IPS DF 4.7 (cell line): ENCODE data around the gene PRRT1B.
"Not testable (repeated sequence)": the region's sequence is repeated elsewhere in the genome, so short reads cannot be mapped to it uniquely, and the experiment has no call there.

Experiments
- DNase-seq: peaks from one replicate; pipeline ENCODE4 v3.0.0-alpha.2; 2013; ENCODE audit warnings: low spot score; ENCODE audit errors: extremely low read depth

PRRT1B gene

DNA sequence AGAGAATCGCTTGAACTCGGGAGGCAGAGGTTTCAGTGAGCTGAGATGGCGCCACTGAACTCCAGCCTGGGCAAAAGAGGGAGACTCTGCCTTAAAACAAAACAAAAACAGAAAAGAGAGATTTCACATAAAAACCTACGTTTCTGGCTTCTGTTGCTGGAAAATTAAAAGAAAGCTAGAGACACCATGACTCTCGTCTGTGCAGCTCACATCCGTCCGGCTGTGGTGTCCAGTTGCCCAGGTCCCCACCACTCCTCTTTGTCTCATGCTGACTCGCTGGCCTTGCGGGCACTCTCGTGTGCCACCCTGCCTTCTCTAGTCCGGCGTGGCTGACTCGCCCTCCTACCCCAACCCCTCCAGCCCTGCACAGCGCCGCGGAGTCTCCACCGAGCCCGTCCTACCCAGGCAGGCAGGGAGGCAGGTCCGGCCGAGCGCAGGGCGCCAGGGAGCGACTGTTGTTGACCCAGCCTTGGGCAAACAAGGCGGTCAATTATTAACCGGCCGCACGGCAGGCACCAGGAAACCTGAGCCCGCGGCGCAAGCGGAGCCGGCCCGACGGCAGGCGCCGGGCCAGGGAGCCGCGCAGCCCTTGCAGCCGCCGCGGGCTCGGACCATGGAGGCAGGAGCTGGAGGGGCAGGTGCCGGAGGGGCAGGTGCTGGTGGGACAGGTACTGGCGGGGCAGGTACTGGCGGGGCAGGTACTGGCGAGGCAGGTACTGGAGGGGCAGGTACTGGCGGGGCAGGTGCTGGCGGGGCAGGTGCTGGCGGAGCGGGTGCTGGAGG, at the start of gene PRRT1B:
TSS of gene PRRT1B (plus strand) at position 521 of the 783 bp plus-strand sequence. CDS start at position 614, 93 bp downstream.
- DNase-seq, result no peak

DNA sequence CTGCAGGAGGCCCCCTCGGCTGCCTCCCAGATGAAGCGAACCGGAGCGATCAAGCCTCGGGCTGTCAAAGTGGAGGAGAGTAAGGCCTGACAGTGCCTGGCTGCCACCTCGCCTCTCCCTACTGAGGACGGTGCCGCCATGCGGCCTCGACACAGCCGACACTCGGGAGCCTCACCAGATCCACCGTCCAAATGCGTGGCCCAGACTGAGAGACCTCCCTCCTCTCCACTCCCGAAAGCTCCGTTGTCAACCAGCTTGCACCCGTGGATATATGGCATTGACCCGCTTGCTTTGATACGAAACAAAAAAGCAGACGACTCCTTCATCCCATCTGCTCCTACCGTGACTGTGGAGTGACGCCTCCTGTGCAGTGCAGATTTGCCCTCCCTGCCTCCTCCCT, 49.5 kb upstream of the PRRT1B start:
- no peak for DNase-seq

DNA sequence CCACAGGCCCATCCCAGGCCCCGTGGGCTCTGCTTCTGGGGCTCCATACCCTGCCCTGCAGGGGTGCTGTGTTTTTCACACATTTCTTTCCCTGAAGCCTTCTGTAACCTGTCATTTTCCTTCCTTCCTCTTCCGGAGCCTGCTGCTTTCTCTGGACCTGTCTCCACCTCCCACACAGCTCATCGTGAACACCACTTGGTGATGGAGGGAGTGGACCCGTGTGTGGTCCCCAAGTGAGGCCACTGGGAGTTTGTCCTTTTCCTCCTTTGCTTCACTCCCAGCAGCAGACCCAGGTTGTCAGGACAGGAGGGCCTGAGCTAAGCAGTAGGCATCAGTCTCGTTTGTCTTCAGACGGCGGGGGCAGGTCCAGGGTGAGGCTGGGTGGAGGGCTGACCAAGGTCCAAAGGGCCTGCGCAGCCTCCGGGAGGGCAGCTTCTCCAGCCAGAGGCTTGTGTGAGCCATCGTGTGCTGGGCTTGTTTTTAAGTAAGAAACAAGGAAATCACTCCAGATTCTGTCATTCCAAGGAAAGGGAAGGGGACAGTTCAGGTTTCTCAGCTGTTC, 48.4 kb upstream of the PRRT1B start:
- DNase-seq, result no peak

DNA sequence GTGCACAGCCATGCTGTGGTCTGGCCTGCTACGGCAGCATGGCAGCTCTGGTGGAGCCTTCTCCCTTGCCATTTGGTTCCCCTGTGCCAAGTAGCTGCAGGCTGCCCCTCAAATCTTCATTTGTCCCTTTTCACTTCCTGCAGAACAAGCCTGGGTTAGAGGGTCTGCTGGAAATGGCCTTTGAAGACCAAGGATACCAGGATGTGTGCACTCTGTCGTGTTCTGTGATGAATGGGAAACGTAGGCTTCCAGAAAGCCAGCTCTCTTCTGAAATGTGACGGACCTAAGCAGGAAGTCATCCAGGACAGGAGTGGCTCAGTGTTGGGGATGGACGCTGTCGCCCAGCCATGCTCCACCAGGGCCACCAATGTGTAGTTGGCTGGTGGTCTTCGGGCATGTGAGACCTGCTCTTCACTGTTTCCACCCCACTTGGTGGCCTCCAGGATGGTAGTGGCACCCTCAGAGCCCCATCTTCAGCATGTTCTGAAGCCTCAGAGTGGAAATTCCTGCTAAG, 46.0 kb upstream of the PRRT1B start:
- DNase-seq, result no peak

DNA sequence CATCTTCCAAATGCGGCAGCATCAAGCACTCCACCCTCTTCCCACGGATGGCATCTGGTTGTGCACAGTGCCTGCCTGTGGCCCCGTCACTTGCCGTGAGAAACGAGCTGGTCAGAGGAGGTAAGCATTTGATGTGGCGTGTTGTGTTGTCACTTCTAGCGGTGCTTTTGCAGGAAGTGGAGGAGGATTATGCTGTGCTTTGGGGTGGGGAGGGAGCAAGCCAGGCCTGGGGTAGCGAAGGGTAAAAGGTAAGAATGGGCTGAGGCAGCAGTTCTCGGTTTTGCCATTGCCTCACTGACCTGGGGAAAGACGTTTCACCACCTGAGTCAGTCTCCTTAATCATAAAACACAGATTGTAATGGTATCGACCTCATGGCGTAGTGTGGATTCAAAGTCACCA, 44.9 kb upstream of the PRRT1B start:
- no peak for DNase-seq

DNA sequence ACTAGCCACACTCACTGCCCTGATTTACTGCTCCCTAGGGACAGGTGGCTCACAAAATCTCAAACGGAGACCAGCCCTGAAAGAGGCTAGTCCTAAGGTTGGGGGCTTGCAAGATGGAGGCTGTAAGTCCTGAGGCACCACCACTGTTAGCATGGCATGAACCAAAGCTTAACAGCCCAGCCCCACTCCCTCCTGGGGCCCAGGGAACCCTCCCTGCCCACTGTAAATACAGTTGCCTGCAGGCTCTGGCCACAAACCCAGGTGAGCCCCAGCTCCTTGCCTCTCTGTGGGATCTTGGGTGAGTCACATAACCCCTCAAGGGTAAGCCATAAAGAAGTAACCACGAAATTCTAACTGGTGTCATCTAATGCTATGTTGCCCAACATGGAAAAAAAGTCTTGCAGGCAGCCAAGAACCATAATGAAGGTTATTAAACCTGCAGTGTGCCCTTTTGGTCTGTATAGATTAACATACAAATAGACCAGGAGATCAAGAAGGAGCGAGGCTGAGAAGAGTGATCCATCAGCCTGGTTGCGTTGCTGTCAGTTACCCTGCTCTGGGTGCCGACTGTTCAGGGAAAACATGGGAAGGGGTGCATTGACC, 44.3 kb upstream of the PRRT1B start:
- no peak for DNase-seq

DNA sequence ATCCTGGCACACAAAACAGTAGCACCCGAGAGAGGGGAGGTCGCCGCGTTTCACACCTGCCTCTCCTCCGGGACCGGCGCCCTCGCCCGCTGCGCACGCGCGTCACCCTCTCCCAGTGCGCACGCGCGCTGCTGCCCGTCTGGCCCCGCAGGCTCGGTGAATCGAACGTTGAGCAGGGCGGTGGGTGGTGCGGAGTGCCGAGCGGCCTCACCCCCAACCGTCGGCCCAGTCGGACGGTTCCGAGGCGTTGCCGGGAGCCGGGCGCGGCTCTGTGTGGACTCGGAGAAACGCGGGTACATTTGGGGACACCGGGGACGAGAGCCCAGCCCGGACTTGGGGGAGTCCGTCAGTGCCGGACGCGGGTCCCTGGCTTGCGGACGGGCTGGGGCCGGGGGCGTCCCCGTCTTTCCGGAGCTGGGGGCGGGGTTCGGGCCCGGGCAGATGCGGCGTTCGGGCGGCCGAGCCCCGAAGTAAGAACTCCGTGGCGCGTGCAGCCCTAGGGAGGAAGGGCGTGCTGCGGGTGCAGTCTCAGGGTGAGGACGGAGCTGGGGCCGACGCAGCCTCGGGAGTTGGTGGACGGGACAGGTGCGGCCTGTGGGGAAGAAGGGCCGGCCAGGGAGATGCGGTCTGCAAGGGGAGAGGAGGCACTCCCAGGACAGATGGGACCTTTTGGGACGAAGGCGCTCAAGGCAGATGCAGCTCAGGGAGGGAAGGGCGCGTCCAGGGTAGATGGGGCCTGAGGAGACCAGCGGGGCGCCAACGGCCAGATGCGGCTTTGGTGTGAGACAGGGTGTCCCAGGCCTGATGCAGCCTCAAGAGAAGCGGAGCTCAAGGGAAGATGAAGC, 42.3 kb upstream of the PRRT1B start, which contains the start of gene POMT1:
TSS of gene POMT1 (plus strand) at position 138 of the 845 bp plus-strand sequence. CDS start 1,301 bp downstream, outside the sequence.
- DNase-seq, result peak; percentile 46

DNA sequence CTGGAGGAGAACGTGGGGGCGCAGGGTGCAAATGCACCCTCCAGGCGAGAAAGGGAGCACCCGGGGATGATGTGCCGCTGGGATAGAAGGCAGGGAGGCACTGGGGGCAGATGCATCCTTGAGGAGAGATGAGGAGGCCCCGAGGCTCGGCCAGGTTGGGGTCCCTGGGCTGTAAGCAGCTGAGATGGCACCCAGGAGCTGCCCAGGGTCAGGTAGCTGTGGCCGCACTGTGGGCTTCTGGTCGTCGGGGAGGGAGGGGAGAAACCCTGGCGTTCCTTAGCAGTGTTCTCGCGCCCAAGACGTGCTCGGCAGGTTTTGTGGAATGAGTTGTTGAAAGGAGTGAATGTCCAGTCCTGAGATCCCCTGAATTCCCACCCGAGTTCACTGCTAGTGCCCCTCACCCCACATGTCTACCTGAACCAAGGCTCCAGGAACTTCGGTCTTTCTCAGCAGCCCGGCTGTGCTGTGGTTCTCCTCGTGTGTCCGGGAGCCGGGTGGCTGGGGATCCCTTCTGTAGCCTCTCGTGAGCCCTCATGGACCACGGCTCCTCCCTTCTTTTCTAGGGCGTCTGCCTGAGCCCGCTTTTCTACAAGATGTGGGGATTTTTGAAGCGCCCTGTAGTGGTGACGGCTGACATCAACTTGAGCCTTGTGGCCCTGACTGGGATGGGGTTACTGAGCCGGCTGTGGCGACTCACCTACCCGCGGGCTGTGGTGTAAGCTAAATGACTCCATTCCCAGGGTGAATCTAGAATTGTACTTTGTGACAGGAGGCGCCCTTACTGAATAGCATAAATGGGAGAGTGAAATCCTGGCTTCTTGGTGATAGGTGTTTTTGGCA, 41.5 kb upstream of the PRRT1B start:
- no peak for DNase-seq

DNA sequence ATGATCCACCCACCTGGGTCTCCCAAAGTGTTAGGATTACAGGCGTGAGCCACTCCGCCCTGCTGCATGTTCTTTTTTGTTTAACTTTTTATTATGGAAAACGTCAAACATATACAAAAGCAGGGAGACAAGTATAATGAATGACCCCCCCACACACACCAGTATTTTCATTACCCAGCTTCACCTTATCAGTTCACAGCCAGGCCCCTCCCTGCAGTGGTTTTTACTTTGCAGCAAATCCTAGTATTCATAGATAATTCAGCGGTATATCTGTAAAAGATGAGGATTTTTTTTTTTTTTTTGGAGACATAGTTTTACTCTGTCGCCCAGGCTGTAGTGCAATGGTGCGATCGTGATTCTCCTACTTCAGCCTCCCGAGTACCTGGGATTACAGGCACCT, 40.3 kb upstream of the PRRT1B start:
- no peak for DNase-seq

DNA sequence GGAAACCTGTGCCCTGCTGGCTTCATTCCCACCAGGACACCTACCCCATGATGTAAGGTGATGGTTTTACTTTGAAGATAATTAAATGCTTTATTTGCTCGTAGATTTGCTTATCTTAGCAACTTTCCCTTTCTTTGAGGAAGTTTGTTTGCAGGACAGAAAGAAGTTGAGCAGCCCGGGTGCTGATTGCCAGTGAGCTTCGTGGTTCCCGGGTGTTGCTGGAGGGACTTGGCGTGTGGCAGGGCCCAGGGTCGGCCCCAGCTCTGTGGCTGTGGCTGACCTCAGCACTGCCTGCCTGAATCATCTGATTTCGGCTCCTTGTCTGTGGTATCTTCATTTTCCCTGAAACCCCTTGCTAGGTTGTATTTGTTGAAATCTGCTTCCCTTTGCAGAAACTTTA, 33.9 kb upstream of the PRRT1B start:
- no peak for DNase-seq

DNA sequence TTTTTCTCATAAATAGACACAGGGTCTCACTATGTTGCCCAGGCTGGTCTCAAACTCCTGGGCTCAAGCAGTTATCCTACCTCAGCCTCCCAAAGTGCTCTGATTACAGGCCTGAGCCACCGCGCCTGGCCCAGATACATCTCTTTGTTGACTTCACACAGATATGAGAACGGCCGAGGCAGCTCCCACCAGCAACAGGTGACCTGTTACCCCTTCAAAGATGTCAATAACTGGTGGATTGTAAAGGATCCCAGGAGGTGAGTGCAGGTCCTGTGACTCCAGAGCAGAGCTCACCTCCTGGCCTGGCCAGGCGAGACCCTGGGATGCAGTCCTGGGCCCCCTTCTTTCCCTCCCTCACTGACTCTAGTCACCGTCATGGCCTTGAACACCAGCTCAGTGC, 33.4 kb upstream of the PRRT1B start:
- no peak for DNase-seq

DNA sequence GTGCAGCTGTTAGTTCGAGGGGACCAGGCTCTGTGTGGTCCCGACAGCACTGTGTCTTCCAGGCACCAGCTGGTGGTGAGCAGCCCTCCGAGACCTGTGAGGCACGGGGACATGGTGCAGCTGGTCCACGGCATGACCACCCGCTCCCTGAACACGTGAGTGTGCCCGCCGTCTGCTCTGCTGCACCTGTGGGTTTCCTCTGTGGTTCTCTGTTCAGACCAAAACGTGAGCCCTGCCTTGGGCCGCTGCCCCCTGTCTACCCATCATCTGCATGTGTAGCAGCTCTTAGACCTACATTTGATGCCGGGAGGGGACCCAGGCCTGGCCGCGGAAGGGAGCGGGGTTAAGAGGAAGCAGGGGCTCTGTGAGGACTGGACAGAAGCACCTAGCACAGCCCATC, 32.1 kb upstream of the PRRT1B start:
- no peak for DNase-seq

DNA sequence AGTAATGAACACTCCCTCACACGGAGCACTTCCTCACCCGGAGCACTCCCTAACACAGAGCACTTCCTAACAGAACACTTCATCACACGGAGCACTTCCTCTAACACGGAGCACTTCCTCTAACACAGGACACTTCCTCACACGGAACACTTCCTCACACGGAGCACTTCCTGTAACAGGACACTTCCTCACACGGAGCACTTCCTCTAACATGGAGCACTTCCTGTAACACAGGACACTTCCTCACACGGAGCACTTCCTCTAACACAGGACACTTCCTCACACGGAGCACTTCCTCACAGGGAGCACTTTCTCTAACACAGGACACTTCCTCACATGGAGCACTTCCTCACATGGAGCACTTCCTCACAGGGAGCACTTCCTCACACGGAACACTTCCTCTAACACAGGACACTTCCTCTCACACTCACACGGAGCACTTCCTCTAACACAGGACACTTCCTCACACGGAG, 29.7 kb upstream of the PRRT1B start:
- DNase-seq, result not testable (repeated sequence)

DNA sequence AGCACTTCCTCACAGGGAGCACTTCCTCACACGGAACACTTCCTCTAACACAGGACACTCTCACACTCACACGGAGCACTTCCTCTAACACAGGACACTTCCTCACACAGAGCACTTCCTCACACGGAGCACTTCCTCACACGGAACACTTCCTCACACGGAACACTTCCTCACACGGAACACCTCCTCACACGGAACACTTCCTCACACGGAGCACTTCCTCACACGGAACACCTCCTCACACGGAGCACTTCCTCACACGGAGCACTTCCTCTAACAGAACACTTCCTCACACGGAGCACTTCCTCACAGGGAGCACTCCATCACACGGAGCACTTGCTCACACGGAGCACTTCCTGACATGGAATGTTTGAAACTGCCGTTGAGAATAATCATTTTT, 29.2 kb upstream of the PRRT1B start:
- DNase-seq, result no peak

DNA sequence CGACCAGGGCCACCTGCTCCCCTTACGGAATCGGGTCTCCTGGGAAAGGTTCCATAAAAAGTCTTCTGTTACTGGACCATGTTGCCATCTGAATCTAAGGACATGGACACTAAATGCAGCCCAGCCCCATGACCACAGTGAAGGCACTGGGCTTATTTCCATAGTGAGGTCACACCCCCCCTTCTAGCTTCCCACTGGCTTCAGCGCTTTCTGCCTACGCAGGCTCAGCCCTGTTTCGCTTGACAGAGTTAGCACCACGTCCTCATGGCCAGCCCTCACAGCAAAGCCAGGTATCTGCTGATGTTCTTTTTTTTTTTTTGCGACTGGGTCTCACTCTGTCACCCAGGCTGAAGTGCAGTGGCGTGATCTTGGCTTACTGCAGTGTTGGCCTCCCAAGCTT, 28.4 kb upstream of the PRRT1B start:
- DNase-seq, result no peak

DNA sequence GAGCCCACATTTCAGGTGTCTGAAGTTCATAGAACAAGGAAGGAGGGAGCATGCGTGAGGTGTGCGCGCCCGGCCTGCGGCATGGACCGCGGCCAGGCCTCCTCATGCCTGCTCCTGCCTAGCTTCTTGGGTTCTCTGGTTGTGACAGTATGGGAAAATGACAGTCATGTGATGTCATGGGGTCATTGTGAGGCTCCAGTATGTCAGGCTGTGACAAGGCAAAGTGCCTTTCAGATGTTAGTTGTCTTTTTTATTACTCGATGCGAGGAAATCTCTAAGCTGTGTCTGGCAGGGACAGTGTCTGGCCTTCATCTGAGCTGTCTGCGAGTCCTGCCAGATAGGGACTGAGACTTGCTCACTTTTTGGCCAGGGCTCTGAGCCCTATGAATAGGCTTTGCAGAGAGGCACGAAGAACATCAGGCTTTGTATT, 27.5 kb upstream of the PRRT1B start:
- no peak for DNase-seq

DNA sequence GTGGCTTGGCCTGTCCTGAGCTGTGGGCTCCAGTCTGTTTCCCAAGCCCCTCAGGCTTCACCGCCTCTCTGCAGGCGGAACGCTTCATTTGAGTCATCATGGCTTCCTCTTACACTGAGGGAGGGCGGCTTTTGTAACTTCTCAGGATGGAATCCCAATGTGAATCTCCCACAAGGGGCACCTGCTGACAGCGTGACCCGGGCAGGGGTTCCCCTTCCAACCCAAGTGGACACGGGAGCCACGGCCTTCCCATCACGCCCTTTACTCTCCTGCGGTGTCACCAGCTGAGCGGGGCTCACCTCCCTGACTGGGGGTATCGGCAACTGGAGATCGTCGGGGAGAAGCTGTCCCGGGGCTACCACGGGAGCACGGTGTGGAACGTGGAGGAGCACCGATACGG, 26.8 kb upstream of the PRRT1B start:
- no peak for DNase-seq

DNA sequence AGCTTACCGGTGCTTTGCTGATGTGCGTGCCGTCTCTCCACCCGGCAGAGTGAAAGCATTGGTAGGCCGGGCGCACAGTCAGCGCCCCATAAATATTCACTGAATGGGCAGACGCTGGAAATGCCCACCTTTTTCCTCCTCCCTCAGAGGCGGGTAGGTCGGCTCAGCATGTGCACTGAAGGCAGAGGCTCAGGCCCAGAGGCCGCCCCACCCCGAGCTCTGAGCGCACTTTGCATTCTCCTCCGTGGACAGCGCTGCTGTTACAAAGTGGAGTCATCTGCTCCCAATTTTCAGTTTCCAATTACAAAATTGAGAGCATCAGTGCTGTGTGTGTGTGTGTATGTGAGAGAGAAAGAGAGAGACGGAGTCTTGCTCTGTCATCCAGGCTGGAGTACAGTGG, 24.8 kb upstream of the PRRT1B start:
- DNase-seq, result no peak

DNA sequence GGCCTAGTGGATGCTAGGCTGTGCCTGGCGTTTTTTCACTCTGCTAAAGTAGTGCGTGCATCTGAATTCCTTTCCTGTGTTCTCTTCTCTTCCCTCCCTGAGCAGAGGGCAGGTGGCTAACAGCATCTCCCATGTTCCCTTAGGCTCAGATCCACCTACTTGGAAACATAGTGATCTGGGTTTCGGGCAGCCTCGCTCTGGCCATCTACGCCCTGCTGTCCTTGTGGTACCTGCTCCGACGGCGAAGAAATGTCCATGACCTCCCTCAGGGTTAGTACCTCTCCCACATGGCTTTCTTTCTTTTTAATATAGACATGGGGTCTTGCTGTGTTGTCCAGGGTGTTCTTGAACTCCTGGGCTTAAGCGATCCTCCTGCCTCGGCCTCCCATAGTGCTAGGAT, 24.1 kb upstream of the PRRT1B start:
- no peak for DNase-seq

DNA sequence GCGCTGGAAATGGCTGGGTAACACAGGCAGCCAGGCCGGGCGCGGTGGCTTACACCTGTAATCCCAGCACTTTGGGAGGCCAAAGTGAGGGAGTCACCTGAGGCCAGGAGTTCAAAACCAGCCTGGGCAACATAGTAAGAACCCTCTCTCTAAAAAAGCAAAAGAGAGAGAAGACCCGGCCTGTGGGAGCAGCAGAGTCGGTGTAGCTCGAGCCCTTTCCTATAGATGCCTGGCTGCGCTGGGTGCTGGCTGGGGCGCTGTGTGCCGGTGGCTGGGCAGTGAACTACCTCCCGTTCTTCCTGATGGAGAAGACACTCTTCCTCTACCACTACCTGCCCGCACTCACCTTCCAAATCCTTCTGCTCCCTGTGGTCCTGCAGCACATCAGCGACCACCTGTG, 23.5 kb upstream of the PRRT1B start:
- DNase-seq, result no peak
